ENCODE data around the gene NUDCD3. TPM values are rescaled to one million over a fixed set of nuclear protein-coding genes. Genes with fewer than 3 reads are reported as not detected.

The NUDCD3 gene
- total RNA-seq, 1 experiment from 2014 or later, result 82.3 TPM

GRCh38 chr7:44537442-44537841 lies 47.0 kb upstream of the NUDCD3 start:
- CTCF ChIA-PET, result interaction anchor here (0.6 kb wide), 1 partner anchor 22 kb away, joined by 4 read pairs; no protein-coding TSS in a partner anchor
- H3K9me3 ChIP-seq (ENCODE audit: low read length), result no peaks in the 10 kb centered on the region
- no peak overlapping the region for H3K9ac ChIP-seq (ENCODE audit: low read length)
- POLR2A ChIA-PET (ENCODE audit: unreplicated experiment), result no interaction called here
- no peaks in the 10 kb centered on the region for H3K9me2 ChIP-seq (replicated peaks; ENCODE audit: low read length)
- ATAC-seq, result no peak
- H3K79me2 ChIP-seq (ENCODE audit: low read length), result no peaks in the 10 kb centered on the region
- intact Hi-C loops (cut with micrococcal nuclease), result no loop called here
- no peak overlapping the region for H3K4me2 ChIP-seq (ENCODE audit: low read length)
- H2AFZ ChIP-seq (ENCODE audit: low read length), result no peak overlapping the region
- H3K36me3 ChIP-seq (ENCODE audit: low read depth, low read length), result no peaks in the 10 kb centered on the region
- peaks cover 1% of the 10 kb centered on the region; the same call in 1 of the 2 replicates for H3K4me1 ChIP-seq (ENCODE audit: insufficient read depth, low read length)
- H3K27ac ChIP-seq (ENCODE audit: low read length), result no peak overlapping the region
- H3K4me3 ChIP-seq (ENCODE audit: low read length), result no peak overlapping the region
- no peaks in the 10 kb centered on the region for H3F3A ChIP-seq (ENCODE audit: low read length, unreplicated experiment)
- H3K27me3 ChIP-seq (ENCODE audit: low read length), result no peaks in the 10 kb centered on the region
- no peak for DNase-seq
- no TSS peak for BruUV-seq (replicated peaks)
- H4K20me1 ChIP-seq (ENCODE audit: low read length), result no peaks in the 10 kb centered on the region
- TF ChIP-seq, protein P1, sequence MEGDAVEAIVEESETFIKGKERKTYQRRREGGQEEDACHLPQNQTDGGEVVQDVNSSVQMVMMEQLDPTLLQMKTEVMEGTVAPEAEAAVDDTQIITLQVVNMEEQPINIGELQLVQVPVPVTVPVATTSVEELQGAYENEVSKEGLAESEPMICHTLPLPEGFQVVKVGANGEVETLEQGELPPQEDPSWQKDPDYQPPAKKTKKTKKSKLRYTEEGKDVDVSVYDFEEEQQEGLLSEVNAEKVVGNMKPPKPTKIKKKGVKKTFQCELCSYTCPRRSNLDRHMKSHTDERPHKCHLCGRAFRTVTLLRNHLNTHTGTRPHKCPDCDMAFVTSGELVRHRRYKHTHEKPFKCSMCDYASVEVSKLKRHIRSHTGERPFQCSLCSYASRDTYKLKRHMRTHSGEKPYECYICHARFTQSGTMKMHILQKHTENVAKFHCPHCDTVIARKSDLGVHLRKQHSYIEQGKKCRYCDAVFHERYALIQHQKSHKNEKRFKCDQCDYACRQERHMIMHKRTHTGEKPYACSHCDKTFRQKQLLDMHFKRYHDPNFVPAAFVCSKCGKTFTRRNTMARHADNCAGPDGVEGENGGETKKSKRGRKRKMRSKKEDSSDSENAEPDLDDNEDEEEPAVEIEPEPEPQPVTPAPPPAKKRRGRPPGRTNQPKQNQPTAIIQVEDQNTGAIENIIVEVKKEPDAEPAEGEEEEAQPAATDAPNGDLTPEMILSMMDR (conservative IDR thresholded peaks at IDR 0.05; ENCODE audit: low read depth, low read length), result no peak
- TF ChIP-seq EZH2phosphoT487 (IDR thresholded peaks at IDR 0.05; ENCODE audit: borderline replicate concordance, low read length) (no peak), EZH2 (IDR thresholded peaks at IDR 0.05; ENCODE audit: low read length, unreplicated experiment) (no peak)

DNA sequence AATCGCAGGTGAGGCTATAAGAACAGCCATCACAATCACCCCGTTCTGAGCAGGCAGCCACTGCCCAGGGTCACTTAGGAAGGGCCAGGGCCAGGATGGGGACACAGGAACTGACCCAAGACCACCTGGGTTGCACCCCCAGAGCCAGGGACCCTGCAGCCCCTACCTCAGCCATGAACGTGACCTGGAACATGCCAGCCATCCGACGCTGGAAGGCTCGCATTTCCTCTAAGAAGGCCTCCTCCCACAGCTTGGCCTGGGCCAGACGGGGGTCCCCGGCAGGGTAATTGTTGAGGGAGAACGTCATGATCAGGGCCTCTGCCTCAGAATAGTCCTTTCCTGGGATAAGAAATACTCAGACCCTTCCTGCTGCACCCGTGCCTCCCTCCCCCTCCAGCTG lies 45.6 kb upstream of the NUDCD3 start:
- intact Hi-C loops (cut with micrococcal nuclease), result no loop called here

More for the DNA sequence above, 45.6 kb upstream of the NUDCD3 start:
- DNase-seq (no peak), ATAC-seq (no peak)
- no peak overlapping the region for H3K4me2 ChIP-seq (ENCODE audit: low read length)
- no peaks in the 10 kb centered on the region for H3K9me3 ChIP-seq (ENCODE audit: low read length)
- no peak overlapping the region for H3K27ac ChIP-seq (ENCODE audit: low read length)
- no peaks in the 10 kb centered on the region for H3F3A ChIP-seq (ENCODE audit: low read length, unreplicated experiment)
- H3K9me2 ChIP-seq (replicated peaks; ENCODE audit: low read length), result no peaks in the 10 kb centered on the region
- H3K36me3 ChIP-seq (ENCODE audit: low read depth, low read length), result no peaks in the 10 kb centered on the region
- H3K4me1 ChIP-seq (ENCODE audit: insufficient read depth, low read length), result no peaks in the 10 kb centered on the region
- no peak overlapping the region for H3K9ac ChIP-seq (ENCODE audit: low read length)
- no peaks in the 10 kb centered on the region for H3K27me3 ChIP-seq (ENCODE audit: low read length)
- no peak overlapping the region for H3K4me3 ChIP-seq (ENCODE audit: low read length)
- no TSS peak for BruUV-seq (replicated peaks)
- TF ChIP-seq EZH2 (IDR thresholded peaks at IDR 0.05; ENCODE audit: low read length, unreplicated experiment), result no peak
- no peak for TF ChIP-seq EZH2phosphoT487 (IDR thresholded peaks at IDR 0.05; ENCODE audit: borderline replicate concordance, low read length)
- TF ChIP-seq, protein P1 (conservative IDR thresholded peaks at IDR 0.05; ENCODE audit: low read depth, low read length), result no peak
- POLR2A ChIA-PET (ENCODE audit: unreplicated experiment), result no interaction called here
- CTCF ChIA-PET, result no interaction called here
- H4K20me1 ChIP-seq (ENCODE audit: low read length), result no peaks in the 10 kb centered on the region
- no peaks in the 10 kb centered on the region for H3K79me2 ChIP-seq (ENCODE audit: low read length)
- H2AFZ ChIP-seq (ENCODE audit: low read length), result no peak overlapping the region

All from PC-3 (cell line).